Activated CD8-positive, alpha-beta memory T cell treated with anti-CD3 and anti-CD28 coated beads, Interleukin-2, amount 50 U/mL, for 24 hours (primary cell): ENCODE data around the gene ELF1.

ENCODE experiments used
- DNase-seq: peaks from one replicate; pipeline ENCODE4 v3.0.0-alpha.2; 2020; ENCODE audit errors: extremely low read depth

The ELF1 gene

DNA sequence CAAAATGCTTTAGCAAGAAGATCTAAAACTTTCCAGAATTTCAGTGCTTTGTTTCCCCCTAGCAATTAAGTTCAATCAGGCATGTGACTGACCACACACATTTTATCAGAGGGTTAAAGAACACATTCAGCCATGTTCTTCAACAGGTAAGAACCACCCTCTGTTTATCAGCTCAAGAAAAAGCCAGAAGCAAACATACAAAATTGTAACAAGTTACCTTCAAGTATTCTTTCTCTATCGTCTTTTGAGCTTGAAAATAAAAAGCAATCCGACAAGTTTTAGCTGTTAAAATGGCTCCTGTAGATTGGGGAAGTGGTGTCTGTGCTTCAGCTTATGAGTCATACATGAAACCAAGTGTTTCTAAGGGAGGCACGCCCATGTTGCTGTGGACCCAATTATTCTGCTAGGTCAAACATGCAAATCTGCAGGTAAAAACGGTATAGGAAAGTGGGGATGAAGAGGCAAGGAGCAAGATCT lies at the start of gene ELF1:
TSS of gene ELF1 (minus strand) at position 306 of the 477 bp plus-strand sequence. CDS start 37,262 bp downstream, outside the sequence.
- DNase-seq: no peak

DNA sequence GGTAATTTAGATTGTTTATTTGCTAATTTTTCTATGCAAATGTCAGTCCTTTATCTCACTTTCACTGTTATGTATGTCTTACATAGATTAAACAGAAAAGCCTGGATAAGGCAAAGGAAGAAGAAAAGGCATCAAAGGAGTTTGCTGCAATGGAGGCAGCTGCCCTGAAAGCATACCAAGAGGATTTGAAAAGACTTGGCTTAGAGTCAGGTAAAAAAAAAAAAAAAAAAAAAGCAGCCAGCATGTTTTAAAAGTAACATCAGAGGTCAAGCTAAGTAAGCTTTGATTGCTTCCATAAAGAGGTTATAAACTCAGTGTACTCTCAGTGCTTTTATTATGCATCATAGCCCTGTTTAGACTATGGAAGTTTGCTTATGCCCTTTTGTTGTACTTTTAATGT lies 46.0 kb upstream of the ELF1 start:
- DNase-seq: no peak

DNA sequence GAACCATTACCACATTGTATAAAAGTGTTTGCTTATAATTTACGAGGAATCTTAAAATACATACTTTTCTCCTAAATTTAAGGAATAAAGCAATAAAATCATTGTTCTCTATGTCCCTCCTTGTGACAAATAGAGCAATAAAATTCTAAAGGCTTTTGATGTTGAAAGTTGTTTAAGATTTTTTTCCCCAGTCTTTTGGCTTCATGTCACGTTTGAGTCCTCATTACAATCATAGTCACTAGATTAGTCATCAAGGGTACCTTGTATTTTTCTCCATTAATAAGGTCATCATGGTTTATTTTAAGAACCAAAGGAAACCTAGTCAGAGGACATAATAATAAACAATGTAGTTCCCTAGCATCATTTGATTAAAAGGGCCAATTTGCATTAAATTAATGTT lies 45.4 kb upstream of the ELF1 start:
- no peak for DNase-seq

DNA sequence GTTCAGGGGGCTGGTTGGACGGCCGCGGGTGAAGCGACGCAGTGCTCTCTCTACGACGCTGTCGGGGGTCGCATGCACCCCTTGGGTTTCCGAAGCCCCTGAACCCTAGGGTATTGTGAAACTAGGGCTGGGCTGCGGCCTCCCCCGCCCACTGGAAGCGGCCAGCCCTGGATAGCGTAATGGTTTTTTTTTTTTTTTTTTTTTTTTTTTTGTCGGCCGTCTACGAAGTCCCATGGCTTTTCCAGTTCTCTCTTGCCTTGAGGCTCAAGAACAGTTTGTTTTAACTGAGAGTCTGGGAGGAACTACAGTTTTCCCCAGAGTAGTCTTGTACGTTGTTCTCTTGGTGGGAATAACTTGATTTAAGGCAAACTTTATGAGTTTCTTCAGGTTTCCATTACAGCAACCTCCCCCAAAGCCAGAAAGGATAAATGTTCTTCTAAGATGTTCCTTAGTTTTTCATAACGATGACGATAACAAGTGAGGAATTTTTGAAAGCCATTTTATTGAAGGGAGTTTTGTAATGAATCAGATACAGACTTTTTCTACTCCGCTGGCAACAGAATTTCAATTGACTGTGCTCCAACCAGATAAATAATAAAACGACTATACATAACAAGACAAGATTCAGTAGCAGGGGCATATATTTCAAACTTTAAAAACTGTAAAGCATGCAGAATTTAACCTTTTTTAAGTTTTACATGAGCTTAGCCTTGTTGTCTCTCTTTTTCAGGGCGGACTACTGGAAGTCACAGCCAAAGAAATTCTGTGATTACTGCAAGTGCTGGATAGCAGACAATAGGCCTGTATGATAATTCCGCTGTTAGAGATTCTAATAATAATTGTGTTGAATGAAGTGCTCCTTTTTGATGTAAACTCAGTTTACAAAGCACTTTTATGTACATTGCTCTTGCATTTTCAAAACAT lies 43.1 kb upstream of the ELF1 start:
- DNase-seq: no peak

DNA sequence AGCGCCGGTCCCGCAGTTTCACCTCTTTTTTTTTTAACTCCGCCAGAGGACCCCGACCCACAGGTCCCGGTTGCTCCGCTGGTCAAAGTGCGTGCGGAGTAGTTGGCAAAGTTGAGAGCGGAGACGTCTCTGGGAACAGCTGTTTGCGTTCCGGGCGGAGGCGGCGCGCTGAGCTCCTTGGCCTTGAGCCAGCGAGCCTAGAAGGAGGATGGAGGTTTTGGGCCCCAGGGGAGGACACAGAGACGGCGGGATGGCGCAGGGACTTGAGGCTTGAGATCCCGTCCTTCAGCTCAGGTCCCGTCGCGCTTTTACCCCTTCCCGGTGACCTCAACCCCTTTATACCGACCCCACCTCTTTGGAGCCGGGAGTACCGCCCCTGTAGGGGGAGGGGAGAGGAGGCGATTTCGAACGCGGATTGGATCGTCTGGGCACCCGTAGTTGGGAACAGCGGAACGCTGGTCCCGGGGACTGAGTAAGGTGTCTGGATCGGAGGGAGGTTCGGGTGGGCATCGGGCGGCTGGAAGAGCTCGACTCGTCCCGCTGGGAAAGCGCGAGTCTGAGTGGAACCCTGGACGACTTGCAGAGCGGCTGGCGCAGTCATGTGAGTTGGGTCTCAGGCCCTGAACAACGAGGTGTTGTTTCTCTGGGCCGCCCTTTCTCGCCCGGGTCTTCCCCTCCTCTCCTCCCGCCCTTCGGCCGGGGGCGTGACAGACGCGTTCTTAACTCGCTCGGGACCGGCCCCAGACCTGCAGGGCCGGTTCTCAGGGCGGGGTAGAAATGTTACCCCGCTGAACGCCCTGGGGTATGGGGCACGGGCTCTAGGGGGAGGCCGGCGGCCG lies 42.2 kb upstream of the ELF1 start, which contains the start of gene WBP4:
TSS of gene WBP4 (plus strand) at position 435 of the 839 bp plus-strand sequence. CDS start at position 600, 165 bp downstream.
- peak; percentile 75 for DNase-seq

DNA sequence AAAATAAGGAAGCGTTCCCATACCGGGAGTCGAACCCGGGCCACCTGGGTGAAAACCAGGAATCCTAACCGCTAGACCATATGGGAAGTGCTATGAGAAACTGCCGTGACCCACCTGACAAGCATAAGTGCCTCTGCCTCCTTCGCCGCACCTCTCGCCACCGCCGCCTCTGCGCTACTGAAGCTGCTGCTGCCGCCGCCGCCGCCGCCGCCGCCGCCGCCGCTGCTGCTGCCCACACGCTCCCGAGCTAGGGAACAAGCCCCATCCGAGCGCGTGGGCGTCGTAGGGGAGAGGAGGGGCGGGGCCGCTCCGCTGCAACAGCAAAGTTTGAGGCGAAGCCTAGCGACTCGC lies 41.6 kb upstream of the ELF1 start:
- DNase-seq: peak; percentile 71

DNA sequence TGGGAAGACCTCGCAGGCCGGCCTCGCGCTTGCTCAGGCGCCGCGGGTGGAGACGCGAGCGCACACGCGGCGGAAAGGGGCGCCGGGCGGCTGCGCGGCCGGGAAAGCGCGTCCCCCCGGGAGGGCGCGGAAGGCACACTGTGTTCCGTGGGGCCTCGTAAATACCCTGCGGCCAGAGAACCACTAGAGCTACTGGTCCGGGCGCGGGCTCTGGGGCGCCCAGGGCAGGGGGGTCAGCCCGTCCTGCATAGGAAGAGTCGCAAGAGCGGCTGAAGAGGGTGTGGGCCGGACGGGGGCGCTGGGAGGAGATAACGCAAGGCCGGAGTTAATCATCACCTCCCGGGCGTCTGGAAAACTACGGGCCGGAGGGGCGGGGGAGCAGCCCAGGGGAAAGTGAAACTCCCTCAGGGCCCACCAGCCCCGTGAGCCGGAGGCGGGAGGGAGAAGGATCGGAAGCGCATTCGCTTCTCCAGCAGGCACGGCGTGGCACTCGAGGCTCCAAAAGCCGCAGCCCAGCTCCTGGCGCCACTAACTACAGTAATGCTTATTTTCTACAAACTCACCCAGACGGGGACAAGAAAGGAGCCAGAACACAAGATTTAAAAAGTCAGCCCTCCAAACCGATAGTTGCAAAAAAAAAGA lies 41.1 kb upstream of the ELF1 start:
- DNase-seq: peak; percentile 49

DNA sequence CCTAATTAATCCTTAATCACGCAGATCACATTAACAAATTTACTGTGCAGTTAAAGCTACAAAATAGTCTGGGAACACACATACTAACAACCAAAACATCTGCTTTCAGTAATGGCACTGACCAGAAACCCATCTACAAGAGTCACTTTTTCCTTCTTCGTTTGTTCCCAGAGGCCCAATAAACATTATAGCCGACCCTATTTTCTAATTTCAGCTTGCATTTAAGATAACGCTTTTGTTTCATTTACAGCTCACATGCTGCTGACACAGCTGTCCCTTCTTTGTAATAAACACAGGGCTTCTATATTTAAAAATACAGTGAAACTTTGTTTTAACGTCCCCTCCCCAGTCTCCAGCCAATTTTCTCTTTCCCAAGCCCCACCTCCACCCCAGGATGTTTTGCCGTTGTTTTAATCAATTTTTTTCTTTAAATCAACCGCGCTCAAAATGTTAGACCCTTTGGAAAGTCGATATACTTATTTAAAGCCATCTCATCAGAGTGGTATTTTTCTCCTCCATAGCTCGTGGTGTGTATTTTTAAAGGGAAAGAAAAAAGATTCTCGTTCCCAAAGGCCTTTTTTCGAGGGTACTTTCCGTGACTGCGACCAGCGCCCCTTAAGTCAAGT lies 40.5 kb upstream of the ELF1 start:
- DNase-seq: no peak

DNA sequence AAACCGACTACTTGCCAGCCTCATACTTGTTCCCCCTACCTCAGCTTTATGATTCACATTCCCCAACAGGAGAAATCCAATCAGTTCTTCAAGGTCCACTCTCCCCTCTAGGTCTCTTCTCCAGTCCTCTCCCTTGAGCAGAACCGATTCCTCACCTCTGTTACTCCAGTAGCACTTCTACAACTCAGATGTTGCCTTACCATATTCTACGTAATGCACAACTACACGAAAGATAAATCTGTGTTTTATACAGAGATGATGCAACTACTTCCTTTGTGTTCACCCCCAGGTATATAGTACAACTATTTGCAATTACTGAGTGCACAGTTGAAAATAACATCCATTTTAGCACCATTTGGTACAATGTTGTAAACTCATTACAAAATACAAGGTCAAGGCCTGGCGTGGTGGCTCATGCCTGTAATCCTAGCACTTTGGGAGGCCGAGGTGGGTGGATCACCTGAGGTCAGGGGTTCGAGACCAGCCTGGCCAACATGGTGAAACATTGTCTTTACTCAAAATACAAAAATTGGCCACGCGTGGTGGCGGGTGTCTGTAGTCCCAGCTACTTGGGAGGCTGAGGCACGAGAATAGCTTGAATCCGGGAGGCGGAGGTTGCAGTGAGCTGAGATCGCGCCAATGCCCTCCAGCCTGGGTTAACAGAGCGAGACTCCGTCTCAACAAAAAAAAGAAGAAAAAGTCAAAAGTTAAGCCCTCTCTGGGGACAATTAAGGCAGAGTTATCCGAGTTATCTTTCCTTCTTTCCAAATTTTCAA lies 39.4 kb upstream of the ELF1 start:
- no peak for DNase-seq

DNA sequence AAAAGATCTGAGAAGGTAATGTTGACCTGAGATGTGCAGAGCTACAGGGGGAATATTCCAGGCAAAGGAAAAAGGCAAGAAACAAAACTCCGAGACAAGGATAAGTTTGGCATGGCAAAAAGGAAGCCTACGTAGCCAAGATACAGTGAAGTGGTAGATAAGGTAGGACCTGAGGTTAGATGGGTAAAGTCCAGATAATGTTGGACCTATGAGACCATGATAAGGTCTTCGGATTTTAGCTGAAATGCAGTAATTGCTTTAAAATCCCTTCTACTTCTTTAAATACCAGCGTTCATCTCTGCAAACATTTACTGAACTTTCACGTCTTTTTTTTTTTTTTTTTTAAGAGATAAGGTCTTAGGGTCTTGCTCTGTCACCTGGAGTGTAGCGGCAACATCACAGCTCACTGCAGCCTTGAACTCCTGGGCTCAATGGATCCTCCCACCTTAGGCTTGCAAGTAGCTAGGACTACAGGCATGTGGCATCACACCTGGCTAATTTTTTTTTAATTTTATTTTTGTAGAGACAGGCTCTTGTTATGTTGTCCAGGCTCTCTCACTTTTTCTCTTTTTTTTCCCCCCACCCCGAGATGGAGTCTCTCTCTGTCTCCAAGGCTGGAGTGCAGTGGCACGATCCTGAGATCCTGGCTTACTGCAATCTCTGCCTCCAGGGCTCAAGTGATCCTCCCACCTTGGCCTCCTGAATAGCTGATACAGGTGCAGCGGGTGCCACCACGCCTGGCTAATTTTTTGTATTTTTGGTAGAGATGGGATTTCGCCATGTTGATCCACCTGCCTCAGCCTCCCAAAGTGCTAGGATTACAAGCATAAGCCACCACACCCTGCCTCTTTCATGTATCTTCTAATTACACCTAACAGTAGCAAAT lies 38.0 kb upstream of the ELF1 start:
- DNase-seq: no peak

DNA sequence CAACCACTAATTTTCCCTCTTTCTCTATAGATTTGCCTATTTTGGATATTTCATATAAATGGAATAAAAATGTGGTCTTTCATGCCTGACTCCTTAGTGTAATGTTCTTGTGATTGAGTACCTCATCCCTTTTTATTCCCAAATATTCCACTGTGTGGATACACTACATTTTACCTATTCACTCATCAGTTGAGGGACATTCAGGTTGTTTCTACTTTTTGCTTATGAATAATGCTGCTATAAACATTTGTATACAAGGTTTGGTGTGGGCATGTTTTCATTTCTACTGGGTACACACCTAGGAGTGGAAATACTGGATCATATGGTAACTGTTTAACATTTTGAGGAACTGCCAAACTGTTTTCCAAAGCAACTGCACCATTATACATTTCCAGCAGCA lies 37.1 kb upstream of the ELF1 start:
- no peak for DNase-seq

DNA sequence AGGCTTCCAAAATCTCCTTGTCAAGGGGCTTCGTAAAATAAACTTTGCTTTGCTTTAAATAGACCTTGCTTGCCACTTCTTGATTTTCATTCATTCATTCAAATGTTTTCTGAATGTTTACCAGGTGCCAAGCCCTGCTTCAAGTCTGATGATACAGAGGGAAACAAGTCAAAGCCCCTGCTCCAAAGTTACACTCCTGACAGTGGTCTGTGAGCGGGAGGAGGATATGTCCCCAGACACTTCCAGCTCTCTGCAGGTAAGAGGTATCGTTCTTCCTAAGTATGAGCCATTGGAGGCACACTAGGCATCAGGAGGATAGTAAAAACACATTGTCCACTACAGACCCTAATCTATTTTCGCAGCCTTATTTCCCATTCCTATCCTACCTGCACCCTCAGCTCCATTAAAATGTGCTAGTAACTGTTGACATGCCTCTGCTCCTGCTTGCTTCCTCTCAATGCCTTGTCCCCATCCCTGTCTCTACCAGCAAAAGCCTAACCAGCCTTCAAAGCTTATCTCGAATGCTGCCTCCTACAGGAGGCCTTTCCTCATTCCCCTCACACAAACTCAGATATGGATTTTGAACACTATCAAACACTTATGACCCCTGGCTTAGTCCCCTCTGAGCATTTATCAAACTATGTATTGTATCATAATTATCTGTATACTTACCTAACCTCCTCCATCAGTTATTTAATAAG lies 36.0 kb upstream of the ELF1 start:
- no peak for DNase-seq

DNA sequence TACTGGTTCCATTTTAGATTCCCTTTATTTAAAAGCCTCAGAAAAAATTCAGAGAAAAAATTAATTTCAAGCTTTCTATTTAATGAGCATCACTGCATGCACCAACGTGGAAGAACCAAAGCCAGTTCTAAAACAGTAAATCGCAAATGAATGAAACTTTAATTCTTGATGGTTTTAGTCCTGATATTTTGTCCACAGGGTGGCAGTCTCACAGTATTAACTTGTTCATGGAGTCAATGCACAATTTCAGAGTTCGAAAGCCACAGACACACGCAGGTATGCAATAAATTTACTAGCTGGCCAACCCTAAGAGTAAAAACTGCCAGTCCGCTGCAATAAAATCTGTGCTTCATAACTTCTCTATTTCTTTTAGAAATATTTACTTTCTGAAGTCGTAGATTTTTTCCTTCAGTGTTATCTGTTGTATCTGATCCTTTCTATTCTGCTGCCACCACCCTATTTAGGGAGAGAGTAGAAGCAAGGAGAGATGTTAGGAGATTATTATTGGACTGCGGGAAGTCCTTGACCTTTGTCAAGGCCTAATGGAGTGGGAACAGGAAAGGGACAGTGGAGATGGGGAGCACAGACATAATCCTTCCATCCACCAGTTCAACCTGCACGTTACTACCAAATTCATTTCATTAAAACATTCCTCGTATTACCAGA lies 35.2 kb upstream of the ELF1 start:
- no peak for DNase-seq

DNA sequence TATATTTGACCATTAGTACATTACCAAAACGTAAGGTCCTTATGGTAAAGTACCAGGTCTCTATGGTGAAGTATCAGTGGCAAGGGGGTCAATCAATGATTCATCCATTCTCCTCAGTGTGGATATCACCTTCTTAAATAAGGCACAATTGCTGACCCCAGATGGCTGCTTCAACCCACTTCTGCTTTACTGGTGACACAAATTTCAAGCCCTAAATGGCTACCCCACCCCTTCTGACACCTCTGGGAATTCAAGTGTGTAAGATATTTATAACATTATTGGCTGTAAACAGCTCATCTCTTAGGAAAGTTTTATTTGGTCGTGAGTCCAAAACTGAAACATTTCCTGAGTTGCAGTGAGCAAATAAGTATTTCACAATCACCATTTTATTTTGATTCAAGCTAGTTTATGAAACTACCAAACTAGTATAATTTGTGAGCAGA lies 34.3 kb upstream of the ELF1 start:
- no peak for DNase-seq

DNA sequence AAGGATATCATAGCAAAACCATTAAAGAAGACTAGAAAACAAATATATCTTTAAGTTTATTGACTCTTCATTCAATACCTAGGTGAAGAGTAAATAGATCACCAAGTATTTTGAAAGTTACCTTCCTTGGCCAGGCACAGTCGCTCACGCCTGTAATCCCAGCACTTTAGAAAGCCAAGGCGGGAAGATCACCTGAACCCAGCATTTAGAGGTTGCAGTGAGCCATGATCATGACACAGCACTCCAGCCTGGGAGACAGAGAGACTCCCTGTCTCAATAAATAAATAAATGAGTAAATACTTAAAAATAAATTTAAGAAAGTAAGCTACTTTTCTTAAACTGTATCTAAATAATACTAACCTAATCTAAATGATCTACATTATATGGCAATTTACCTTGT lies 33.3 kb upstream of the ELF1 start:
- DNase-seq: no peak

DNA sequence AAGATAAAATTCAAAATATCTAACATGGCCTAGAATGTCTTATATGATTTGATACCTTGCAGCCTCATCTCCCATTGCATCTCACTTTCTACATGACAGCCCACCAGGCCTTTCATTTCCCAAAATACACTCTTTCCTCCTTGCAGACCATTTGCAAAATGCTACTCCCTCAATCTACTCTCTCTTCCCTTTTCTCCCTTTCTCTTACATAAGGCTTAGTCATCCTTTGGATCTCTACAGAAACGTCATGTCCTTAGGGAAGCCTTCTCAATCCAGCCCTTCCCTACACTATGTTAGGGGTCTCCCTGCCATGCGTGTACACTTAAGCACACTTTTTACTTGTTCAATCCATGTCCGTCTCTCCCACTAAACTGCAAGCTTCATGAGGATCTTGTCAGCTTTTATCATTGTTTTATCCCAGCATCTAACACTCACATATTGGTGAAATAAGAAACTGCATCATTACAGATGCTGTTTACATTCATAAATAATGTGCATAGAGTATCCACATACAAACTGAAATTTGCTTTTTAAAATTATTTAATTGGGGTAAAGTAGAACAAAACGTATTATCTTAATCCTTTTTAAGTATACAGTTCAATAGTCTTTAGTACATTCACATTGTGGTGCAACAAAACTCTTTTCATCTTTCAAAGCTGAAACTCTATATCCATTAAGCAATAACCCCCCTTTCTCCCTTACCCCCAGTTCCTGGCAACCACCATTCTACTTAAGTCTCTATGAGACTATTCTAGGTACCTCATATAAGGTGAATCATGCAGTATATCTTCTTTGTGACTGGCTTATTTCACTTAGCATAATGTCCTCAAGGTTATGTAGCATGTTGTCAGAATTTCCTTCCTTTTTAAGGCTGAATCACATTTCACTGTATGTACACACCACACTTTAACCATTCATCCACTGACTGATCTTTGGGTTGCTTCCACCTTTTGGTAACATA lies 30.6 kb upstream of the ELF1 start:
- no peak for DNase-seq

DNA sequence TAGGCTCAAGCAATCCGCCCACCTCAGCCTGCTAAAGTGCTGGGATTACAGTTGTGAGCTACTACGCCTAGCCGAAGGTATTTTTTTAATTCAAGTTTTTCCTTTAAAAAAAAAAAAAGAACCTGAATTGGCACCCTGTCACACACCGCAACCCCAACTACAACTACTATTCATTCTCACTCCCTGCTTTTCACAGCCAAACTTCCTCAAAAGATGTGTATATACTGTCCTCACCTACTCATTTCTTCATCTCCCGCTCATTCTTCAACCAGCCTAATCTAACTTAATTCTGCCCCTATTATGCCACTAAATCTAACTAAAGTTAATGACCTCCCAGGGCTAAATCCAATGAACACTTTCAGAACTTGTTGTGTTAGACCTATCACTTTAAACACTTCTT lies 29.5 kb upstream of the ELF1 start:
- DNase-seq: no peak
